Measurements from ENCODE around the gene PTTG1IP.

- TF ChIP-seq POLR2A (IDR thresholded peaks at IDR 0.05; ENCODE audit: low read depth, low read length) (no peak), CTCF (conservative IDR thresholded peaks at IDR 0.05; ENCODE audit: low read depth, low read length) (no peak), MAZ (IDR thresholded peaks at IDR 0.05; ENCODE audit: borderline replicate concordance, low read depth, low read length) (no peak), FOS (IDR thresholded peaks at IDR 0.05; ENCODE audit: low read depth, low read length) (no peak), BHLHE40 (IDR thresholded peaks at IDR 0.05; ENCODE audit: low read depth, low read length) (no peak), RCOR1 (IDR thresholded peaks at IDR 0.05; ENCODE audit: insufficient replicate concordance, low read length) (no peak), MAFK (IDR thresholded peaks at IDR 0.05; ENCODE audit: low read depth, low read length) (no peak), NFE2L2 (IDR thresholded peaks at IDR 0.05; ENCODE audit: low read depth, low read length) (no peak), RFX5 (IDR thresholded peaks at IDR 0.05; ENCODE audit: low read depth, low read length) (no peak)
Measured at GRCh38 chr21:44919111-44919912, 45.8 kb upstream of the PTTG1IP start.

All from IMR-90 (cell line).